GM19468 (cell line): ENCODE results near the gene GAL3ST3.
"Not testable (repeated sequence)": the region's sequence is repeated elsewhere in the genome, so short reads cannot be mapped to it uniquely, and the experiment has no call there.

Experiments
- ATAC-seq: cut with Tn5 transposase; IDR thresholded peaks from one replicate; pipeline ENCODE4 v1.9.1; 2021; ENCODE audit warnings: mild to moderate bottlenecking, moderate library complexity, moderate number of reproducible peaks; ENCODE audit not compliant: unreplicated experiment; ENCODE audit errors: extremely low read depth

GAL3ST3 gene

GRCh38 chr11:66047541-66048365 is 1.2 kb downstream of the GAL3ST3 start:
- ATAC-seq: no peak

- no peak for ATAC-seq
Observed at GRCh38 chr11:66046901-66047300, 2.1 kb downstream of the GAL3ST3 start.

- no peak for ATAC-seq
Observed at GRCh38 chr11:66045177-66045639, 3.8 kb downstream of the GAL3ST3 start.

GRCh38 chr11:66044757-66045156 is 4.2 kb downstream of the GAL3ST3 start:
- no peak for ATAC-seq

- ATAC-seq: no peak
Observed at GRCh38 chr11:66042996-66043906, 5.7 kb downstream of the GAL3ST3 start.

- ATAC-seq: no peak
Observed at GRCh38 chr11:66042227-66042995, 6.5 kb downstream of the GAL3ST3 start.

- no peak for ATAC-seq
Observed at GRCh38 chr11:66039765-66040164, 9.2 kb downstream of the GAL3ST3 start.

- no peak for ATAC-seq
Observed at GRCh38 chr11:66037327-66037726, 11.6 kb downstream of the GAL3ST3 start.

- ATAC-seq: no peak
Observed at GRCh38 chr11:66036334-66036710, 12.6 kb downstream of the GAL3ST3 start.

- ATAC-seq: no peak
Observed at GRCh38 chr11:66035653-66036333, 13.2 kb downstream of the GAL3ST3 start.

GRCh38 chr11:66032957-66033735 is 15.8 kb downstream of the GAL3ST3 start:
- ATAC-seq: no peak

GRCh38 chr11:66026017-66026529 is 22.9 kb downstream of the GAL3ST3 start, which contains the start of gene CATSPER1:
Gene CATSPER1, minus strand, starts transcription at chr11:66026479. Its CDS starts 100 bp downstream, at chr11:66026379.
- ATAC-seq: no peak

- not testable (repeated sequence) for ATAC-seq
Observed at GRCh38 chr11:66023186-66023440, 25.8 kb downstream of the GAL3ST3 start.

- ATAC-seq: no peak
Observed at GRCh38 chr11:66022401-66023185, 26.4 kb downstream of the GAL3ST3 start.

GRCh38 chr11:66020618-66021357 is 28.2 kb downstream of the GAL3ST3 start:
- ATAC-seq: no peak

- no peak for ATAC-seq
Observed at GRCh38 chr11:66020212-66020611, 28.7 kb downstream of the GAL3ST3 start.

GRCh38 chr11:66017321-66017720 is 31.6 kb downstream of the GAL3ST3 start:
- ATAC-seq: no peak

- no peak for ATAC-seq
Observed at GRCh38 chr11:66016793-66017177, 32.2 kb downstream of the GAL3ST3 start.
